ENCODE results near the gene USP40.

GRCh38 chr2:233438573-233439147 lies 127.9 kb downstream of the USP40 start:
- TF ChIP-seq NRF1 (conservative IDR thresholded peaks at IDR 0.05; ENCODE audit: low read depth, low read length) = no peak
- TF ChIP-seq, protein P1, sequence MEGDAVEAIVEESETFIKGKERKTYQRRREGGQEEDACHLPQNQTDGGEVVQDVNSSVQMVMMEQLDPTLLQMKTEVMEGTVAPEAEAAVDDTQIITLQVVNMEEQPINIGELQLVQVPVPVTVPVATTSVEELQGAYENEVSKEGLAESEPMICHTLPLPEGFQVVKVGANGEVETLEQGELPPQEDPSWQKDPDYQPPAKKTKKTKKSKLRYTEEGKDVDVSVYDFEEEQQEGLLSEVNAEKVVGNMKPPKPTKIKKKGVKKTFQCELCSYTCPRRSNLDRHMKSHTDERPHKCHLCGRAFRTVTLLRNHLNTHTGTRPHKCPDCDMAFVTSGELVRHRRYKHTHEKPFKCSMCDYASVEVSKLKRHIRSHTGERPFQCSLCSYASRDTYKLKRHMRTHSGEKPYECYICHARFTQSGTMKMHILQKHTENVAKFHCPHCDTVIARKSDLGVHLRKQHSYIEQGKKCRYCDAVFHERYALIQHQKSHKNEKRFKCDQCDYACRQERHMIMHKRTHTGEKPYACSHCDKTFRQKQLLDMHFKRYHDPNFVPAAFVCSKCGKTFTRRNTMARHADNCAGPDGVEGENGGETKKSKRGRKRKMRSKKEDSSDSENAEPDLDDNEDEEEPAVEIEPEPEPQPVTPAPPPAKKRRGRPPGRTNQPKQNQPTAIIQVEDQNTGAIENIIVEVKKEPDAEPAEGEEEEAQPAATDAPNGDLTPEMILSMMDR (IDR thresholded peaks at IDR 0.05 in 2 of 3, conservative IDR thresholded peaks at IDR 0.05 in 1 of 3; ENCODE audit: control insufficient read depth in 2 of 3, extremely low read depth in 1 of 3, insufficient read depth in 1 of 3, low read depth in 3 of 3, low read length in 3 of 3) = no peak
- TF ChIP-seq USF2 (IDR thresholded peaks at IDR 0.05; ENCODE audit: borderline replicate concordance, low read depth, low read length) = no peak

All from GM12878 (cell line).